SK-N-MC (cell line): ENCODE data around the gene LLGL2.

ENCODE experiments used
- EZH2 ChIP-seq: fragments of 200-600 bp; sonication (generic); IDR thresholded peaks from one replicate; pipeline ENCODE4 v1.6.1; 2017; ENCODE audit warnings: antibody characterized with exemption
- POLR2AphosphoS5 ChIP-seq: IDR thresholded peaks from 2 replicates; pipeline ENCODE4 v1.6.1; 2012; ENCODE audit warnings: mild to moderate bottlenecking, low read depth, low read length, borderline replicate concordance

- TF ChIP-seq POLR2AphosphoS5 = no peak
- TF ChIP-seq EZH2 = no peak
Measured at GRCh38 chr17:75573540-75573957, 48.1 kb downstream of the LLGL2 start.
